Smooth muscle cell (in vitro differentiated cells): ENCODE data around the gene RIMS4. TPM values are rescaled to one million over a fixed set of nuclear protein-coding genes. Genes with fewer than 3 reads are reported as not detected.

Experiments used
- DNase-seq: peaks from one replicate; lab custom pipeline; 2025; ENCODE audit not compliant: unreplicated experiment; lab: John Stamatoyannopoulos, UW
- H2AFZ ChIP-seq: fragments of 200-600 bp; sonication (generic); 2 replicates; pipeline ENCODE4 v1.6.0; 2016; ENCODE audit warnings: antibody characterized with exemption, low read depth, mild to moderate bottlenecking
- H3F3A ChIP-seq: fragments of 200-600 bp; sonication (generic); 2 replicates; pipeline ENCODE4 v1.6.0; 2017; ENCODE audit warnings: antibody characterized with exemption, low read depth
- H3K27ac ChIP-seq: fragments of 200-600 bp; sonication (generic); 2 replicates; pipeline ENCODE4 v1.5.1; 2016; ENCODE audit warnings: low read depth, mild to moderate bottlenecking
- H3K27me3 ChIP-seq: fragments of 200-600 bp; sonication (generic); 2 replicates; pipeline ENCODE4 v1.6.1; 2016; ENCODE audit warnings: low read depth, mild to moderate bottlenecking
- H3K36me3 ChIP-seq: fragments of 200-600 bp; sonication (generic); 2 replicates; pipeline ENCODE4 v1.5.1; 2016; ENCODE audit warnings: low read depth
- H3K4me1 ChIP-seq: fragments of 200-600 bp; sonication (generic); 2 replicates; pipeline ENCODE4 v1.5.1; 2016; ENCODE audit warnings: low read depth
- H3K4me2 ChIP-seq: fragments of 200-600 bp; sonication (generic); 2 replicates; pipeline ENCODE4 v1.6.0; 2016; ENCODE audit warnings: mild to moderate bottlenecking
- H3K4me3 ChIP-seq: fragments of 200-600 bp; sonication (generic); 2 replicates; pipeline ENCODE4 v1.5.1; 2016; ENCODE audit warnings: mild to moderate bottlenecking
- H3K79me2 ChIP-seq: fragments of 200-600 bp; sonication (generic); 2 replicates; pipeline ENCODE4 v1.6.0; 2016; ENCODE audit warnings: low read depth, mild to moderate bottlenecking
- H3K9ac ChIP-seq: fragments of 200-600 bp; sonication (generic); 2 replicates; pipeline ENCODE4 v1.6.0; 2016; ENCODE audit warnings: low read depth
- H3K9me3 ChIP-seq: fragments of 200-600 bp; sonication (generic); replicated peaks from 2 replicates; pipeline ENCODE4 v1.5.1; 2016; ENCODE audit warnings: low read depth
- H4K20me1 ChIP-seq: fragments of 200-600 bp; sonication (generic); 2 replicates; pipeline ENCODE4 v1.6.0; 2016; ENCODE audit warnings: low read depth
- CTCF ChIP-seq: fragments of 200-600 bp; sonication (generic); IDR thresholded peaks from 2 replicates; pipeline ENCODE4 v1.5.1; 2017; ENCODE audit warnings: borderline replicate concordance, mild to moderate bottlenecking, antibody characterized with exemption; ENCODE audit not compliant: insufficient read depth, poor library complexity, severe bottlenecking
- WGBS: methylation state at CpG from one replicate; pipeline ENCODE4 v1.1.7; 2016; ENCODE audit warnings: low lambda C conversion rate; 5-methylcytosine and 5-hydroxymethylcytosine counted together
- polyA plus RNA-seq: library from polyadenylated mRNA; unstranded; fragments of >200 nt; fragmentation: Nextera tagmentation; extraction: Ambion mirVana; gene quantifications from 2 replicates; pipeline ENCODE4 v1.2.1, GENCODE V29; 2016
- total RNA-seq: library from RNA; depleted of rRNA; stranded (reverse); fragments of >200 nt; gene quantifications from 2 replicates; pipeline ENCODE4 v1.2.3, GENCODE V29; 2014

RIMS4 gene
- total RNA-seq, result not detected in 2 replicates
- polyA plus RNA-seq, result not detected in 2 replicates

GRCh38 chr20:44810391-44811149 is at the start of gene RIMS4:
TSS of gene RIMS4 (minus strand) at chr20:44810546. CDS start at chr20:44810271, 275 bp downstream.
- H3K9me3 ChIP-seq, result no peaks in the 10 kb centered on the region
- H4K20me1 ChIP-seq, result no peaks in the 10 kb centered on the region
- H3K4me1 ChIP-seq, result no peaks in the 10 kb centered on the region
- H3K4me2 ChIP-seq, result peak within 1 kb of the TSS; percentile 74
- H3K79me2 ChIP-seq, result no peaks in the 10 kb centered on the region
- no peaks in the 10 kb centered on the region for H3K36me3 ChIP-seq
- H3K27me3 ChIP-seq, result peaks cover 71% of the 10 kb centered on the region
- peak within 1 kb of the TSS; percentile 37 for H3K4me3 ChIP-seq
- H3F3A ChIP-seq, result no peaks in the 10 kb centered on the region
- no peak within 1 kb of the TSS for H2AFZ ChIP-seq
- WGBS, result 24% methylated on average over 26 of the region's 89 CpGs
- TF ChIP-seq CTCF, result no peak
- H3K9ac ChIP-seq, result no peak within 1 kb of the TSS
- DNase-seq, result no peak
- no peak within 1 kb of the TSS for H3K27ac ChIP-seq

GRCh38 chr20:44858606-44859360 is 48.4 kb upstream of the RIMS4 start:
- H3K9ac ChIP-seq, result no peak overlapping the region
- no peaks in the 10 kb centered on the region for H3K9me3 ChIP-seq
- H3K79me2 ChIP-seq, result no peaks in the 10 kb centered on the region
- TF ChIP-seq CTCF, result no peak
- no peaks in the 10 kb centered on the region for H4K20me1 ChIP-seq
- H3K27ac ChIP-seq, result no peak overlapping the region
- no peaks in the 10 kb centered on the region for H3F3A ChIP-seq
- no peaks in the 10 kb centered on the region for H3K36me3 ChIP-seq
- H3K4me2 ChIP-seq, result no peak overlapping the region
- no peak overlapping the region for H3K4me3 ChIP-seq
- H3K27me3 ChIP-seq, result no peaks in the 10 kb centered on the region
- DNase-seq, result no peak
- no peak overlapping the region for H2AFZ ChIP-seq
- no peaks in the 10 kb centered on the region for H3K4me1 ChIP-seq

GRCh38 chr20:44856856-44857448 is 46.6 kb upstream of the RIMS4 start:
- no peak for DNase-seq
- TF ChIP-seq CTCF, result no peak
- Histone ChIP-seq H3K4me2 (no peak overlapping the region), H3K79me2 (no peaks in the 10 kb centered on the region), H3F3A (no peaks in the 10 kb centered on the region), H3K9ac (no peak overlapping the region), H4K20me1 (no peaks in the 10 kb centered on the region), H3K27me3 (no peaks in the 10 kb centered on the region), H3K9me3 (no peaks in the 10 kb centered on the region), H3K4me3 (no peak overlapping the region), H3K36me3 (no peaks in the 10 kb centered on the region), H3K4me1 (no peaks in the 10 kb centered on the region), H2AFZ (no peak overlapping the region), H3K27ac (no peak overlapping the region)
- WGBS, result 94% methylated on average over 6 of the region's 6 CpGs
